ENCODE data around the gene VASN. TPM values are rescaled to one million over a fixed set of nuclear protein-coding genes. Genes with fewer than 3 reads are reported as not detected.
A peak's percentile ranks its signal among the peaks of the same experiment; 100 is the strongest.

Gene VASN
- total and polyA plus RNA-seq, 7 donors: 2.0 to 3.8 (median 3.3) TPM

DNA sequence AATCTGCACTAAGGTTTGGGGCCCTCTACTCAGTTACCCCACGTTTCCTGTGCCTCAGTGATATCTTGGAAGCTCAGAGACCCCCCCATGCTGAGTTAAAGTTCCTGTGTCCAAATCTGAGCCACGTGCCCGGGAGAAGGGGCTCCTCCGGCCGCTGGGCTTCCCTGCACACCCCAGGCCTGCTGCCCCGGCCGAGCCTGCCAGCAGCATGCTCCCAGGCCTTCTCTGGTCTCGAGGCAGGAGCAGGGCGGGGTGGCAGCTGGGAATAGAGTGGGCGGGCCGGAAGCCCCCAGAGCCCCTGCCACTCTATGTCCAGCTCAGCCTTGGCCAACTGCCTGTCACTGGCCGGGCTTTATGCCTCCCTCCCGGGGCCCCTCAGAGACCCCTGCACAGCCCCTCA lies 5.6 kb upstream of the VASN start:
- DNase-seq (no peak), ATAC-seq (no peak)
- intact Hi-C loops (cut with DNase I): no loop called here
- Histone ChIP-seq H3K27ac (no peak overlapping the region), H3K9me3 (no peaks in the 10 kb centered on the region), H3K4me1 (no peaks in the 10 kb centered on the region), H3K4me3 (no peak overlapping the region), H3K27me3 (ENCODE audit: insufficient read depth in 3 of 3, low read length in 2 of 3) (no peaks in the 10 kb centered on the region), H3K36me3 (ENCODE audit: insufficient read depth in 1 of 2, low read depth in 1 of 2) (peaks cover 0 to 29% of the 10 kb centered on the region in 2 donors)
- TF ChIP-seq, protein P1, sequence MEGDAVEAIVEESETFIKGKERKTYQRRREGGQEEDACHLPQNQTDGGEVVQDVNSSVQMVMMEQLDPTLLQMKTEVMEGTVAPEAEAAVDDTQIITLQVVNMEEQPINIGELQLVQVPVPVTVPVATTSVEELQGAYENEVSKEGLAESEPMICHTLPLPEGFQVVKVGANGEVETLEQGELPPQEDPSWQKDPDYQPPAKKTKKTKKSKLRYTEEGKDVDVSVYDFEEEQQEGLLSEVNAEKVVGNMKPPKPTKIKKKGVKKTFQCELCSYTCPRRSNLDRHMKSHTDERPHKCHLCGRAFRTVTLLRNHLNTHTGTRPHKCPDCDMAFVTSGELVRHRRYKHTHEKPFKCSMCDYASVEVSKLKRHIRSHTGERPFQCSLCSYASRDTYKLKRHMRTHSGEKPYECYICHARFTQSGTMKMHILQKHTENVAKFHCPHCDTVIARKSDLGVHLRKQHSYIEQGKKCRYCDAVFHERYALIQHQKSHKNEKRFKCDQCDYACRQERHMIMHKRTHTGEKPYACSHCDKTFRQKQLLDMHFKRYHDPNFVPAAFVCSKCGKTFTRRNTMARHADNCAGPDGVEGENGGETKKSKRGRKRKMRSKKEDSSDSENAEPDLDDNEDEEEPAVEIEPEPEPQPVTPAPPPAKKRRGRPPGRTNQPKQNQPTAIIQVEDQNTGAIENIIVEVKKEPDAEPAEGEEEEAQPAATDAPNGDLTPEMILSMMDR (IDR thresholded peaks at IDR 0.05): no peak
- 92 to 95% (median 93%) methylated on average over 13 of the region's 13 CpGs for WGBS, 3 donors

DNA sequence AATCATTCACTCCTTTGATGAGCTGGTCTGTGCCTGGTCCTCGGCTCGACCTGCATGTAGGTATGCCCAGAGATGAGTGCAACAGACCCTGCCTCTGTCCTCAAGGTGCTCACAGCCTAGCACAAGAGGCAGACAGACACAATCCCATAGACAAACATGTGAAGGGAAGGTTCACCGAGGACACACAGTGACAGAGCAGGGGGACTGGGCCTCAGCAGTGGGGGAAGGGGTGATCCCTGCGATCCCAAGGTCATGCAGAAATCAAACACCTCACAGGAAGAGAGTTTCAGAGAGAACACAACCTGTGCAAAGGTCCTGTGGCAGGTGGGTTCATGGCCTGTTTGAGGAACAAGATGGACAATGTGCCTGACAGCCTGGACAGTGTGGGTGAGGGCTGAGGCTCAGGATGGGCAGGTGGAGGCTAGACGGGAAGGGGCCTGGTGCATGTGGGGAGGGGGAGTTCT lies 4.2 kb upstream of the VASN start:
- TF ChIP-seq, protein P1 (IDR thresholded peaks at IDR 0.05): no peak
- no peak for ATAC-seq
- H3K27ac ChIP-seq: no peak overlapping the region
- H3K4me1 ChIP-seq: peaks cover 4% of the 10 kb centered on the region
- H3K4me3 ChIP-seq: no peak overlapping the region
- no peaks in the 10 kb centered on the region for H3K27me3 ChIP-seq (ENCODE audit: insufficient read depth in 3 of 3, low read length in 2 of 3)
- WGBS, 3 donors: 93 to 96% (median 95%) methylated on average over 5 of the region's 5 CpGs
- no peak for DNase-seq
- peaks cover 0 to 24% of the 10 kb centered on the region in 2 donors for H3K36me3 ChIP-seq (ENCODE audit: insufficient read depth in 1 of 2, low read depth in 1 of 2)
- intact Hi-C loops (cut with DNase I): no loop called here
- H3K9me3 ChIP-seq: no peaks in the 10 kb centered on the region

DNA sequence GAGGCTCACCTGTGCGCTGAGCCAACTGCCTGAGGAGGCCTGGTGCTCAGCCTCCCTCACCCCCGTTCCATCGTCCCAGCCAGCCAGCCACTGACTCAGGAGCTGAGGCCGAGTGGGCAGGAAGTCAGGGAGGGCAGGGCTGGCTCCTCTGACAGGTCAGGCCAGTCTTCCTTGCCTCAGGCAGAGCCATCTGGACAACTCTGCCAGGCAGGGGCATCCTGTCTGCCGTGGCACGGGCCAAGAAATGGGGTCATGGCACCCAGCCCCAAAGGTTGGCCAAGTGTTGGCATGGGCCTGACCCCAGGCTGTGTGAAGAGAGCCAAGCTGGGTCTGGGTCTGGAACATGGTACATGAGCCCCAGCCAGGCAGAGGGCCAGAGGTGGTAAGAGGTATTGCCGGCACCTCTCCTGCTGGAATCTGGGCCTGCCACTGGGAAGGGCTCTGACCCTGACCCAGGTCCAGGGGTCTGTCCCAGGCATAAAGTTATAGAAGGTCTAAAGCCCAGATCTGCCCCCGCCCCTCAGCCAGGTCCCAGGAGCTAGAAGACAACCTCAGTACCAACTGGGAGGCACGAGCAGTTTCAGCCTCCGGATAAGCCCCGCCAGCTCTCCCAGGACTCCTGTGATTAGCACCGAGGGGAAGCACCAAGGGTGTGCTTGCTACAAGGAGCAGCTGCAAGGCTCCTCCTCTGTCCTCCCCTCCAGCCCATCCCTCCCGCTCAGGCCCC lies 2.5 kb upstream of the VASN start:
- Histone ChIP-seq H3K9me3 (no peaks in the 10 kb centered on the region), H3K27ac (no peak overlapping the region), H3K4me1 (peaks cover 9% of the 10 kb centered on the region), H3K4me3 (no peak overlapping the region), H3K36me3 (ENCODE audit: insufficient read depth in 1 of 2, low read depth in 1 of 2) (peaks cover 0 to 9% of the 10 kb centered on the region in 2 donors), H3K27me3 (ENCODE audit: insufficient read depth in 3 of 3, low read length in 2 of 3) (no peaks in the 10 kb centered on the region)
- 57 to 74% (median 68%) methylated on average over 11 to 13 of the region's 13 CpGs for WGBS, 3 donors
- TF ChIP-seq, protein P1 (IDR thresholded peaks at IDR 0.05): no peak
- no peak for DNase-seq
- intact Hi-C loops (cut with DNase I): no loop called here
- ATAC-seq: peak in 2 of 4 donors; percentile 17 to 54

DNA sequence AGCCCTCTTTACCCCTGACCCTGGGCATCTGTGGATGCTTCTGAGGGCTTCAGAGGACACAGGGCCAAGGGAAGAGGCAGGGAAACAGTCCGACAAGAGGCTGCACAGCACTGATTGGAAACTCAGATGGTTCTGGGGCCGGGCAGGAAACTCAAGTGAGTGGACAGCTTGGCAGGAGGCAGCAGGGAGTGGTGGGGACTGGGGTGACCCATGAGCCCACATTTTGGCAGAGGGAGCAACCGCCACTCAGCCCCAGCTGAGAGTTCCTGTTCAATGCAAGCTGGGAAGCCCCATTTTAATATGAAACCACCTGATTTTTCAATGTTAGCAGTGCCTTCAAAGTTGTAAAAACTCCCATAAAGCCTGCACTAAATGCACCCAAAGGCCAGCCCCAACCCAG lies 1.5 kb upstream of the VASN start:
- no peak overlapping the region for H3K4me3 ChIP-seq
- no peak for DNase-seq
- peaks cover 9% of the 10 kb centered on the region for H3K4me1 ChIP-seq
- H3K27me3 ChIP-seq (ENCODE audit: insufficient read depth in 3 of 3, low read length in 2 of 3): no peaks in the 10 kb centered on the region
- WGBS, 3 donors: 74 to 84% (median 78%) methylated on average over 3 of the region's 3 CpGs
- no peaks in the 10 kb centered on the region for H3K9me3 ChIP-seq
- H3K27ac ChIP-seq: peak overlapping the region; percentile 36
- no peak for ATAC-seq
- TF ChIP-seq, protein P1 (IDR thresholded peaks at IDR 0.05): no peak
- no peaks in the 10 kb centered on the region for H3K36me3 ChIP-seq (ENCODE audit: insufficient read depth in 1 of 2, low read depth in 1 of 2)
- intact Hi-C loops (cut with DNase I): no loop called here
